Inferior parietal cortex (tissue), 1 donor: ENCODE measurements around the gene DPYSL3.
"Not testable (repeated sequence)": the region's sequence is repeated elsewhere in the genome, so short reads cannot be mapped to it uniquely, and the experiment has no call there.

ENCODE experiments used
- DNase-seq: peaks from one replicate; pipeline ENCODE4 v3.0.0-alpha.2; 2016; ENCODE audit errors: extremely low spot score

The DPYSL3 gene

DNA sequence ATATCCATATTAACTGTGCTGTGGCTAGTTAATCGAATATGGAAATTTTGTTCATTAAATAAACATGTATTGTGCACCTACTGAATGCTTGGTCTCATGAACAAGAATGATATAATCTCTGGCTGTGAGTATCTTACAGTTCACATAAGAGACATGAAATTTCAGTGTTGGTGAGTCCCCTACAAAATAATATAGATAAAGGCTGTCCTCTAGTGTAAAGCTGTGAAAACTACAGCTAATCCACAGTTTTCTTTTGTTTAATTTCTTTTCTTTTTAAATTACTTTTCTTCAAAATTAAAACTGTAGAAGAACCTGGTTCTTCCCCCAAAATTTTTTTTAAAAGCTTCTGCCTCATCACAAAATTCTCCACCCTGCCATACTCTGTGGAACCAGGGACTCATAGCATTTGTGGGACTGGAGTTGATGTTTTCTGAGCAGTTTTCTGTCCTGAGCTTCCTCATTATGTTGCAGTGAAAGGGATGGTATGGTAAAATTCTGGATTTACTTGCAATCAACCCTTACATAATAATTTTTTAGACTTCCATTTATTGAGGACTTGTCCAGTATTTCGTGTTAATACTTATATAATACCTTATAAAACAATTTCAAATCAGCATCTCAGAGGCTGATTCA, 140.0 kb downstream of the DPYSL3 start:
- DNase-seq = peak; percentile 29

DNA sequence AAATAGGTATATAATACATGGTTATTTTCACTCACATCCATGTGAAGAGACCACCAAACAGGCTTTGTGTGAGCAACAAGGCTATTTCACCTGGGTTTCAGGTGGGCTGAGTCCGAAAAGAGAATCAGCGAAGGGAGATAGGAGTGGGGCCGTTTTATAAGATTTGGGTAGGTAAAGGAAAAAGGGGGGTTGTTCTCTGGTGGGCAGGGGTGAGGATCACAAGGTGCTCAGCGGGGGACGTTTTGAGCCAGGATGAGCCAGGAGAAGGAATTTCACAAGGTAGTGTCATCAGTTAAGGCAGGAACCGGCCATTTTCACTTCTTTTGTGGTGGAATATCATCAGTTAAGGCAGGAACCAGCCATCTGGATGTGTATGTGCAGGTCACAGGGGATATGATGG, 142.5 kb downstream of the DPYSL3 start:
- not testable (repeated sequence) for DNase-seq

- DNase-seq = no peak
These were observed 148.3 kb downstream of the DPYSL3 start for GRCh38 chr5:147361441-147362175.

- DNase-seq = no peak
These were observed 149.1 kb downstream of the DPYSL3 start for GRCh38 chr5:147360816-147361215.

- DNase-seq = no peak
These were observed 150.3 kb downstream of the DPYSL3 start for GRCh38 chr5:147359581-147359980.

GRCh38 chr5:147359101-147359500, 150.8 kb downstream of the DPYSL3 start:
- no peak for DNase-seq

DNA sequence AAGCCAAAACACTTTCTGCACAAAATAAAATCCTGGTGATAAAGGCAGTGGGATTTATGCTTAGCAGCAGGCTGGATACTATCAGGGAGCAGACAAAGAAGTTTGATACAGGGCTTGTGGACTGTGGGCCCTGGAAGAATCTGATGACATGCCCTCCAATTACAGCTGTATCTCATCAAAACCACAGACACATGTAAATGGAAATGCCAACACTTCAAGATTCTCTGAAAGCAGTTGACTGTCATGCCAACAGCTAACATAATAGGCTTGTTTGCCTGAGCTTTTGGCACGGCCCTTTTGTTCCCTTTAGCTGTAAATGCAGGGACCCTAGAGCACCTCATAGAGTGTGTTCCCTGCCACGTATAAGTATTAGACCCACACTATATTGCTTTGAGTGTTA, 160.6 kb downstream of the DPYSL3 start:
- DNase-seq = no peak

GRCh38 chr5:147348451-147348850, 161.4 kb downstream of the DPYSL3 start:
- no peak for DNase-seq

GRCh38 chr5:147348046-147348445, 161.8 kb downstream of the DPYSL3 start:
- no peak for DNase-seq

DNA sequence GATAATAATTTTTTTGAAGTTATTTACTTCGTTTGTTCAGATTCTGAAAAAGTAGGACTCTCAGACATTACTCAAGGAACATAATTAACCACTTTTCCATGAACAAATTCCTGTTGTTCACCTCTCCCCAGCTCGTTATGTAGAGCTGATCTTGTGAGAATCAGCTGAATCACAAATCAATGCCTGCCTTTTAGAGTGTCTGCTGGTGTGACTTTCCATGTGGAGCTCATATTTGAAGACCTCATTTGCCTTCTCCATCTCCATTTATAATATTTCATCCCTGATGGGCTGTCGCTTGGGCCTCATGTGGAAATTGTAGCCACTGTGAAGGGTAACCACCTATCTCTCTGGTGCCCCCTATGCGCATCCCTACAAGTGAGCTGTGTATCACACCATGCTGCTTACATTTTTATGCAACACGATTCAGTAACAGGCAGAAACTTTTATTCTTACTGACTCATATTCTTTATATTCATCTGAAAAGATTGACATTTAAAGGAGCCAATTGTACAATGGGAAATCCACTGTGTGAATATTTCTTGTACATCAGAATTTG, 163.8 kb downstream of the DPYSL3 start:
- DNase-seq = no peak

GRCh38 chr5:147344861-147345260, 165.0 kb downstream of the DPYSL3 start:
- DNase-seq = no peak

GRCh38 chr5:147341345-147341744, 168.5 kb downstream of the DPYSL3 start:
- no peak for DNase-seq

DNA sequence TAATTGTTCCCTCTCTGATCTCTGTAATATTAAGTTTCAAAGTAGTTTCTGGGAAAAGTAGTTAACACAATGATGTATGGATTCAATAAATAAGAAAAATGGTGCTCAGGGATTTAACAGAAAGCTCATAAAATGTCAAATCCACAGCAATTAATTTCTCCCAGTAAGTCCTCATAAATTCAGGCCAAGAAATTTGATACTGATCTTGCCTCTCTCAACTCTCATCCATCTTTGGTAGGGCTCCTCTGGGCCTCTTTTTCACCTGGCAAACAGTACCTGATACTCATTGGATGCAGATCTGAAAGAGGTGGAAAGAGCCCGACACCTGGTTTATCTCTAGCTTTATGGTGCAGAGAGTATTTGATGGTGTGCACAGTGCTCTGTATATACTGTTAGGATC, 168.9 kb downstream of the DPYSL3 start:
- DNase-seq = no peak
